DLD1 (cell line): ENCODE measurements around the gene TMEM72.

Experiments used
- in situ Hi-C: cut with HindIII; loops from 2 replicates; pipeline ENCODE4 v1.10.0; 2017; ENCODE audit warnings: low sequenced_read_pairs

TMEM72 gene

GRCh38 chr10:44951576-44952226, 40.6 kb downstream of the TMEM72 start:
- in situ Hi-C loops, result no loop called here

GRCh38 chr10:44952779-44953231, 41.7 kb downstream of the TMEM72 start:
- in situ Hi-C loops, result no loop called here

GRCh38 chr10:44954042-44954441, 42.9 kb downstream of the TMEM72 start:
- in situ Hi-C loops, result no loop called here

- in situ Hi-C loops, result no loop called here
Observed at GRCh38 chr10:44954962-44955361, 43.8 kb downstream of the TMEM72 start.

GRCh38 chr10:44955413-44956070, 44.4 kb downstream of the TMEM72 start:
- in situ Hi-C loops, result no loop called here

GRCh38 chr10:44956226-44956625, 45.1 kb downstream of the TMEM72 start:
- in situ Hi-C loops, result no loop called here

- in situ Hi-C loops, result no loop called here
Observed at GRCh38 chr10:44956717-44957706, 45.9 kb downstream of the TMEM72 start.

- in situ Hi-C loops, result no loop called here
Observed at GRCh38 chr10:44958196-44958897, 47.2 kb downstream of the TMEM72 start.

GRCh38 chr10:44958898-44959246, 47.7 kb downstream of the TMEM72 start:
- in situ Hi-C loops, result no loop called here

GRCh38 chr10:44959247-44960087, 48.3 kb downstream of the TMEM72 start, which contains the start of gene RASSF4:
RASSF4 (plus strand) TSS chr10:44959802; CDS start chr10:44970203, 10,401 bp downstream.
- in situ Hi-C loops, result no loop called here

- in situ Hi-C loops, result no loop called here
Observed at GRCh38 chr10:44960088-44960460, 48.9 kb downstream of the TMEM72 start.

- in situ Hi-C loops, result no loop called here
Observed at GRCh38 chr10:44960482-44961229, 49.5 kb downstream of the TMEM72 start.

- in situ Hi-C loops, result no loop called here
Observed at GRCh38 chr10:44961230-44961571, 50.1 kb downstream of the TMEM72 start.

- in situ Hi-C loops, result no loop called here
Observed at GRCh38 chr10:44961931-44962750, 51.0 kb downstream of the TMEM72 start.

GRCh38 chr10:44962870-44963738, 52.0 kb downstream of the TMEM72 start:
- in situ Hi-C loops, result no loop called here

GRCh38 chr10:44963772-44964633, 52.9 kb downstream of the TMEM72 start:
- in situ Hi-C loops, result no loop called here

GRCh38 chr10:44965104-44965503, 54.0 kb downstream of the TMEM72 start:
- in situ Hi-C loops, result no loop called here
